ENCODE results near the gene TMEM202.
A peak's percentile ranks its signal among the peaks of the same experiment; 100 is the strongest.
"Not testable (repeated sequence)": the region's sequence is repeated elsewhere in the genome, so short reads cannot be mapped to it uniquely, and the experiment has no call there.

The TMEM202 gene

DNA sequence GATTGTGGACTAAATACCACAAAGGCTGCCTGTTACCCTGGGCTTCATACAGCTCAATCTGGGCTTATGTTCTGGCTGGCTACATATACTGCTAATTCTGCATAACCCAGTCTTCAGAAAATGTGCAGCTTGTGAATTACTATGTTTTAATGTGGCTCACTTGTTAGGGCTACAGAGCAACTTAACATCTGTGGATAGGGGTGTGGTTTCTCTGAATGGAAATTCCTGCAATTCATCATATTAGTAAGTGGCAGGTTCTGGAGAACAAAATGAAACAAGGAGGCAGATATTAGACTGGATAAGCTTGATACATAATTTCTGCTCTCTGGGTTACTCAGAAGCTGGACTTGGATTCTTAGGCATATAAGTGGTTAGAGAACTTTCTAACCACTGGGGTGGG is 6.7 kb downstream of the TMEM202 start:
- no peak for DNase-seq

GRCh38 chr15:72406936-72407335 is 8.8 kb downstream of the TMEM202 start:
- DNase-seq = no peak

GRCh38 chr15:72411111-72411510 is 13.0 kb downstream of the TMEM202 start:
- no peak for DNase-seq

GRCh38 chr15:72411544-72411943 is 13.4 kb downstream of the TMEM202 start:
- DNase-seq = no peak

- DNase-seq = not testable (repeated sequence)
Observed at GRCh38 chr15:72413337-72413736, 15.2 kb downstream of the TMEM202 start.

- no peak for DNase-seq
Observed at GRCh38 chr15:72415304-72415703, 17.2 kb downstream of the TMEM202 start.

- DNase-seq = not testable (repeated sequence)
Observed at GRCh38 chr15:72419768-72420167, 21.7 kb downstream of the TMEM202 start.

DNA sequence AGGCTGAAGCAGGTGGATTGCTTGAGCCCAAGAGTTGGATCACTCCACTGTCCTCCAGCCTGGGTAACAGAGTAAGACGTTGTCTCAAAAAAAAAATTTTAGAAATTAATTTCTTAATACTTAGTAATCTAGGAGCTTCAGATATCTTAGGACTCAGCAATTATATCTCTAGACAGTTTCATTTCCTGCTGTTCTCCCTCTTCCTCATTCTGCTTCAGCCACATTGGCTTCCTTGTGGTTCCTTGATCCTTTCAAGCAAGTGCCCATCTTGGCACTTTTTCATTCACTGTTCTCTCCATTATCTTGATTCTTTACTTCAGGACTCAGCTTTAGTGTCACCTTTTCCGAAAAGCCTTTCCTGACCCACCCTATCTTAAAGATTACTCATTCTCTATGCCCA is 22.5 kb downstream of the TMEM202 start:
- no peak for DNase-seq

- DNase-seq = no peak
Observed at GRCh38 chr15:72421484-72421883, 23.4 kb downstream of the TMEM202 start.

GRCh38 chr15:72423256-72423655 is 25.2 kb downstream of the TMEM202 start:
- no peak for DNase-seq

DNA sequence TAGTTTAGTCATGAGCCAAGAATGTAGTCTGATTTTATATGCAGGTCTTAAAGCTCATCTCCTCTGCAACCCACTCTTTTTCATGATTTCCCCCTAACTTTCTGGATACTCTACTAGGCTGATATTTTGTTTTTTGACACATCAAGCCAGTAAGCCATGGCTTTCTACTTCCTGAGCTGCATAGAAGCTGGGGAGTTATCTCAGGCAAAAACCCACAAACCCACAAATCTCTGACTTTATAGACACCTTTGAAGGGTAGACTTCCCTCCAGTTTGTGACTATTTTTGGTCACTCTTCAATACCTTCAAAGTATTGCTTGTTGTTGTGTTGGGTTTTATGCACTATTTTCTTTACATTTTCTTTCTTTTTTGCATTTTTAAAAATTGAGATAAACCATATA is 28.6 kb downstream of the TMEM202 start:
- no peak for DNase-seq

DNA sequence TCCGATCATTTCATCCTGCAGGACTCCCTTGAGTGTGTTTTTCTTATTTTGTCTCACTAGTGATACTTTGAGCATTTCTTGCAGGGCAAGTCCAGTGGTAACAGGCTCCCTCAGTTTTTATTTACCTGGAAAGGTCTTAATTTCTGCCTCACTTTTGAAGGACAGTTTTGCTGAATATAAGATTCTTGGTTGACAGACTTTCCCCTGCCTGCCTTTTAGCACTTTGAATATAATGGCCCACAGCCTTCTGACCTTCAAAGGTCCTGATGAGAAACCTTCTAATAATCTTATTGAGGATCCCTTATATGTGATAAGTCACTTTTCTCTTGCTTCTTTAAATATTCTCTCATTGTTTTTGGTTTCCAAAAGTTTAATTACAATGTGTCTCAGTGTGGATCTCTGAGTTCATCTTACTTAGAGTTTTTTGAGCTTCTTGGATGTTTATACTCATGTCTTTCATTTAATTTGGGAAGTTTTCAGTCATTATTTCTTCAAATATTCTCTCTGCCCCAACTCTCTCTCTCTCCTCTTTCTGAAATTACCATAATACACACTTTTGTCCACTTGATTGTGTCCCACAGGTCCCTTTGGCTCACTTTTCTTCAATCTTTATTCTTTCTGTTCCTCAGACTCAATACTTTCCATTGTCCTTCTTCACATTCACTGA is 39.7 kb downstream of the TMEM202 start:
- DNase-seq = no peak

DNA sequence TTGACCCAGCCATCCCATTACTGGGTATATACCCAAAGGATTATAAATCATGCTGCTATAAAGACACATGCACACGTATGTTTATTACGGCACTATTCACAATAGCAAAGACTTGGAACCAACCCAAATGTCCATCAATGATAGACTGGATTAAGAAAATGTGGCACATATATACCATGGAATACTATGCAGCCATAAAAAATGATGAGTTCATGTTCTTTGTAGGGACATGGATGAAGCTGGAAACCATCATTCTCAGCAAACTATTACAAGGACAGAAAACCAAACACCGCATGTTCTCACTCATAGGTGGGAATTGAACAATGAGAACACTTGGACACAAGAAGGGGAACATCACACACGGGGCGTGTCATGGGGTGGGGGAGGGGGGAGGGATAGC is 44.7 kb downstream of the TMEM202 start:
- DNase-seq = not testable (repeated sequence)

DNA sequence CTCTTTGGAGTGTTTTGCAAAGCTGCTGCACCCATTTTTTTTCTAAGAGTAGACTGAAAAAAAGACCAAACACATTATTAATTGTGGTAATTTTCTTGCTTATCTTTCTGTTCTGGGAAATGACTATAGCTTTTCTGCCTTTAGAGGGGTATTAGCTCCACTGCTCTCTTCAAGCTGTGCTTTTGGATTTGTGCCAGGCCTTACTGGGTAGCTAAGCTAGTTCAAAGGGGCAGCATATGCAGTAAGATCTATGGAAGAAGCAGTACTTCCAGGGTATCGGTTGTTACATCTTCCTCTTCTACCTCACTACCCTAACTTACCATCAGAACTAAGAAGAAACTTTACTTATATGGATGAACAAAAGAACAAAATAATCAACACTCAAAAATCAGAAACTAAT is 47.3 kb downstream of the TMEM202 start:
- DNase-seq = peak in 1 of 3 experiments; percentile 50

DNA sequence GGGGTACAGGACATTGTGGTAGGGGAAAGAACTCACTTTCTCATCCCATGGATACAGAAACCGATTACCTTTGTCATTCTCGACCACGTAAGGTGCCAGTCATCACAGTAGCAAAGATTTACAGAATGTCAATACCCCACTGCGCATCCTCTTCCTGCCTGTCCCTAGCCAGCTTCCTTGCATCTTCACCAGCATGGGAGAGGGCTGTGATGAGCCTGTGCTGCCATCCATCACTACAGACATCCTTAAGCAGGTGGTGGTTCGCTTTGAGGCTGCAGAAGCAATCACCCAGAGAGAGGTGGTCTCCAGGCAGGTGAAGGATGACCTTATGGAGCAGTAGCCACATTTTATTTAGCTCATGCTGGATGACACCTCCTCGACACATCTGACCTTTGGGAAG is 52.7 kb downstream of the TMEM202 start:
- DNase-seq = no peak

GRCh38 chr15:72451224-72451623 is 53.1 kb downstream of the TMEM202 start:
- no peak for DNase-seq

- no peak for DNase-seq
Observed at GRCh38 chr15:72456684-72457083, 58.6 kb downstream of the TMEM202 start.
